ENCODE data around the gene NDUFB2.
"Not testable (repeated sequence)": the region's sequence is repeated elsewhere in the genome, so short reads cannot be mapped to it uniquely, and the experiment has no call there.

Gene NDUFB2

DNA sequence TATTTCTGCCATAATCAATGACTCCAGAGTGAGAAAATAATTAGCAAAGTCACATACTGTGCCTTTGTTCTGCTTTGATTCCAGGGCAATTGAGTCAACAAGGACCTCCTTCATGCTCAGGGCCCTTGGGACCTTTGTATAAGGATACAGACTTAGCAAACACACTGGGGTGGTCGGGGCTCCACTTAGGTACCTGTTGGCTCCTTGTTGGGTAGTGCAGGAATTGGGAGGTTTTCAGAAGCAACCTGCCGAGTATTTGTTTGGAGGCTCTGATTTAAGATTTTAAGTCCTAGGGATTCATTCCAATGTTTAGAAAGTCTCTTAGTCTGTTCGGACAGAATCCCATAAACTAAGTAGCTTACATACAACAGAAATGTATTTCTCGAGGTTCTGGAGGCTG, 20.8 kb upstream of the NDUFB2 start:
- Histone ChIP-seq H4K91ac (ENCODE audit: low read depth, low read length) (no peak overlapping the region), H3K9me3 (ENCODE audit: insufficient read depth, low read depth, low read length) (no peaks in the 10 kb centered on the region), H3K4me1 (ENCODE audit: control insufficient read depth in 1 of 2, insufficient read depth in 2 of 2, low read length in 2 of 2) (peaks cover 2 to 5% of the 10 kb centered on the region in 2 experiments), H2BK12ac (ENCODE audit: low read length) (no peak overlapping the region), H4K12ac (ENCODE audit: low read depth, low read length) (no peak overlapping the region), H3K79me1 (ENCODE audit: low read length) (peaks cover 6% of the 10 kb centered on the region), H3K23ac (ENCODE audit: low read length) (no peak overlapping the region), H2AFZ (ENCODE audit: insufficient read depth, low read length, poor library complexity) (no peak overlapping the region), H2BK120ac (ENCODE audit: insufficient read depth, low read length, poor library complexity) (no peak overlapping the region), H2AK5ac (ENCODE audit: low read length) (no peak overlapping the region), H3K14ac (ENCODE audit: low read length) (no peak overlapping the region), H3K27me3 (ENCODE audit: insufficient read depth, low read length) (no peaks in the 10 kb centered on the region), H3K4me3 (ENCODE audit: low read depth, low read length) (no peak overlapping the region), H3K27ac (ENCODE audit: low read depth, low read length) (no peak overlapping the region), H3K18ac (ENCODE audit: low read length) (no peak overlapping the region), H2BK5ac (ENCODE audit: low read depth, low read length, poor library complexity) (no peak overlapping the region), H3K9ac (ENCODE audit: low read length) (no peak overlapping the region), H3K36me3 (ENCODE audit: control insufficient read depth in 1 of 2, insufficient read depth in 2 of 2, low read length in 2 of 2) (peaks cover 4 to 9% of the 10 kb centered on the region in 2 experiments), H3K79me2 (ENCODE audit: control insufficient read depth, insufficient read depth, low read length, poor library complexity) (peaks cover 4% of the 10 kb centered on the region), H3K4ac (ENCODE audit: low read depth, low read length) (no peak overlapping the region), H4K8ac (ENCODE audit: low read depth, low read length) (no peak overlapping the region), H3K4me2 (ENCODE audit: low read length) (no peak overlapping the region)
- WGBS (ENCODE audit: extremely low coverage, insufficient coverage, insufficient read length), result no CpG with 5 or more reads among the region's 4 CpGs
- DNase-seq, result no peak

DNA sequence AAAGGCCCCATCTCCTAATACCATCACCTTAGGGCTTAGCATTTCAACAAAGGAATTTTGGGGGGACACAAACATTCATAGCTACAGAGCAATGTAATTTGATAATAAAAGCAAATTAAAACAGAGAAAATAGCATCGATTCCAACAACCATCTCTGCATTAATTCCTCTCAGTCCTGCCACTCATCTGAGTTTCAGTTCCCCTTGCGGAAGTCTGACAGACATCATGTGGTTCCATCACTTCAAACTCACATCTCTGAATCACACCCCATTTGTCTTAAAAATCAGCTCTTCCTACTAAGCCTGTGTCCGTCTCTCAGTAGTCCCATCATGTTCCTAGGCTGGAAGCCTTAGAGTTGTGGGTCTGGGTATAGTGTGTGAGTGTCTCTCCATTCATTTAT, 20.2 kb upstream of the NDUFB2 start:
- DNase-seq, result no peak
- H3K9ac ChIP-seq (ENCODE audit: low read length), result no peak overlapping the region
- H2AFZ ChIP-seq (ENCODE audit: insufficient read depth, low read length, poor library complexity), result no peak overlapping the region
- H2BK5ac ChIP-seq (ENCODE audit: low read depth, low read length, poor library complexity), result no peak overlapping the region
- H3K27me3 ChIP-seq (ENCODE audit: insufficient read depth, low read length), result no peaks in the 10 kb centered on the region
- no peak overlapping the region for H4K8ac ChIP-seq (ENCODE audit: low read depth, low read length)
- H3K79me1 ChIP-seq (ENCODE audit: low read length), result peaks cover 6% of the 10 kb centered on the region
- H3K4me3 ChIP-seq (ENCODE audit: low read depth, low read length), result no peak overlapping the region
- H3K4me1 ChIP-seq (ENCODE audit: control insufficient read depth in 1 of 2, insufficient read depth in 2 of 2, low read length in 2 of 2), result peaks cover 2 to 5% of the 10 kb centered on the region in 2 experiments
- H3K9me3 ChIP-seq (ENCODE audit: insufficient read depth, low read depth, low read length), result no peaks in the 10 kb centered on the region
- H2BK12ac ChIP-seq (ENCODE audit: low read length), result no peak overlapping the region
- H3K23ac ChIP-seq (ENCODE audit: low read length), result no peak overlapping the region
- H4K12ac ChIP-seq (ENCODE audit: low read depth, low read length), result no peak overlapping the region
- H3K79me2 ChIP-seq (ENCODE audit: control insufficient read depth, insufficient read depth, low read length, poor library complexity), result peaks cover 4% of the 10 kb centered on the region
- no peak overlapping the region for H3K4ac ChIP-seq (ENCODE audit: low read depth, low read length)
- no peak overlapping the region for H4K91ac ChIP-seq (ENCODE audit: low read depth, low read length)
- peaks cover 6 to 13% of the 10 kb centered on the region in 2 experiments for H3K36me3 ChIP-seq (ENCODE audit: control insufficient read depth in 1 of 2, insufficient read depth in 2 of 2, low read length in 2 of 2)
- H2AK5ac ChIP-seq (ENCODE audit: low read length), result no peak overlapping the region
- H3K4me2 ChIP-seq (ENCODE audit: low read length), result no peak overlapping the region
- H3K14ac ChIP-seq (ENCODE audit: low read length), result no peak overlapping the region
- H3K18ac ChIP-seq (ENCODE audit: low read length), result no peak overlapping the region
- no CpG with 5 or more reads among the region's 3 CpGs for WGBS (ENCODE audit: extremely low coverage, insufficient coverage, insufficient read length)
- H3K27ac ChIP-seq (ENCODE audit: low read depth, low read length), result no peak overlapping the region
- no peak overlapping the region for H2BK120ac ChIP-seq (ENCODE audit: insufficient read depth, low read length, poor library complexity)

DNA sequence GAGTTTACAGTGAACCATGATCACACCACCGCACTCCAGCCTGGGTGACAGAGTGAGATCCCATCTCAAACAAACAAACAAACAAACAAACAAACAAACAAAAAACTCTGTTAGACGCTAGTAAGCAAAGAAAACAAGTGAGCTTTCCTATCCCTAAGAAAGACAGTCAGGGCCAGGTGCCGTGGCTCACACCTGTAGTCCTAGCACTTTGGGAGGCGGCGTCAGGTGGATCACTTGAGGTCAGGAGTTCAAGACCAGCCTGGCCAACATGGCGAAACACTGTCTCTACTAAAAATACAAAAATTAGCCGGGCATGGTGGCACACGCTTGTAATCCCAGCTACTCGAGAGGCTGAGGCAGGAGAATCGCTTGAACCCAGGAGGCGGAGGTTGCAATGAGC, 19.6 kb upstream of the NDUFB2 start:
- not testable (repeated sequence) for H2BK5ac ChIP-seq (ENCODE audit: low read depth, low read length, poor library complexity); H3K79me2 ChIP-seq (ENCODE audit: control insufficient read depth, insufficient read depth, low read length, poor library complexity); H4K8ac ChIP-seq (ENCODE audit: low read depth, low read length); H2AK5ac ChIP-seq (ENCODE audit: low read length); H4K12ac ChIP-seq (ENCODE audit: low read depth, low read length); H2BK120ac ChIP-seq (ENCODE audit: insufficient read depth, low read length, poor library complexity); H3K4ac ChIP-seq (ENCODE audit: low read depth, low read length); H3K4me2 ChIP-seq (ENCODE audit: low read length); H3K9ac ChIP-seq (ENCODE audit: low read length); H3K23ac ChIP-seq (ENCODE audit: low read length); H3K79me1 ChIP-seq (ENCODE audit: low read length); H3K14ac ChIP-seq (ENCODE audit: low read length); DNase-seq; H3K27me3 ChIP-seq (ENCODE audit: insufficient read depth, low read length); H2AFZ ChIP-seq (ENCODE audit: insufficient read depth, low read length, poor library complexity); H3K27ac ChIP-seq (ENCODE audit: low read depth, low read length); H3K9me3 ChIP-seq (ENCODE audit: insufficient read depth, low read depth, low read length); H3K4me1 ChIP-seq (ENCODE audit: control insufficient read depth in 1 of 2, insufficient read depth in 2 of 2, low read length in 2 of 2); H2BK12ac ChIP-seq (ENCODE audit: low read length); H3K18ac ChIP-seq (ENCODE audit: low read length); H4K91ac ChIP-seq (ENCODE audit: low read depth, low read length); H3K4me3 ChIP-seq (ENCODE audit: low read depth, low read length)
- H3K36me3 ChIP-seq (ENCODE audit: control insufficient read depth in 1 of 2, insufficient read depth in 2 of 2, low read length in 2 of 2), result peaks cover 6 to 13% of the 10 kb centered on the region in 2 experiments
- no CpG with 5 or more reads among the region's 11 CpGs for WGBS (ENCODE audit: extremely low coverage, insufficient coverage, insufficient read length)

DNA sequence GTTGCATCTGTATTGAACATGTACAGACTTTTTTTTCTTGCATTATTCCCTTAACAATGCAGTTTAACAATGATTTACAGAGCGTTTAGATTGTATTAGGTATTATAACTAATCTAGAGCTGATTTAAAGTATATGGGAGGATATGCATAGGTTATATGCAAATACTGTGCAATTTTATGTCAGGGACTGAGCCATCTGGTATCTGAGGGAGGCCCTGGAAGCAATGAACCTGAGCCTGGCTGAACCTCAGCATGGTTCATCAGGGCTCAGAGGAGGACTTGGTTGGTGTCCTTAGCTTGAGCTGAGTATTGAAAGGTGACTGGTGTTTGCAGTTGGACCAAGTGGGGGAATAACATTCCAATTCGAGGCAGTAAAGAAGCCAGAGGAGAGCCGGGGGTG, 19.0 kb upstream of the NDUFB2 start:
- Histone ChIP-seq H3K18ac (ENCODE audit: low read length) (no peak overlapping the region), H3K79me2 (ENCODE audit: control insufficient read depth, insufficient read depth, low read length, poor library complexity) (peaks cover 4% of the 10 kb centered on the region), H3K9ac (ENCODE audit: low read length) (no peak overlapping the region), H3K36me3 (ENCODE audit: control insufficient read depth in 1 of 2, insufficient read depth in 2 of 2, low read length in 2 of 2) (peaks cover 9 to 13% of the 10 kb centered on the region in 2 experiments), H2AK5ac (ENCODE audit: low read length) (no peak overlapping the region), H3K23ac (ENCODE audit: low read length) (no peak overlapping the region), H3K9me3 (ENCODE audit: insufficient read depth, low read depth, low read length) (no peaks in the 10 kb centered on the region), H3K27ac (ENCODE audit: low read depth, low read length) (no peak overlapping the region), H3K4me3 (ENCODE audit: low read depth, low read length) (no peak overlapping the region), H3K4me2 (ENCODE audit: low read length) (no peak overlapping the region), H3K27me3 (ENCODE audit: insufficient read depth, low read length) (no peaks in the 10 kb centered on the region), H3K4ac (ENCODE audit: low read depth, low read length) (no peak overlapping the region), H2BK12ac (ENCODE audit: low read length) (no peak overlapping the region), H3K79me1 (ENCODE audit: low read length) (peaks cover 6% of the 10 kb centered on the region), H2BK5ac (ENCODE audit: low read depth, low read length, poor library complexity) (no peak overlapping the region), H3K14ac (ENCODE audit: low read length) (no peak overlapping the region), H4K8ac (ENCODE audit: low read depth, low read length) (no peak overlapping the region), H2BK120ac (ENCODE audit: insufficient read depth, low read length, poor library complexity) (no peak overlapping the region), H4K91ac (ENCODE audit: low read depth, low read length) (no peak overlapping the region), H4K12ac (ENCODE audit: low read depth, low read length) (no peak overlapping the region), H2AFZ (ENCODE audit: insufficient read depth, low read length, poor library complexity) (no peak overlapping the region), H3K4me1 (ENCODE audit: control insufficient read depth in 1 of 2, insufficient read depth in 2 of 2, low read length in 2 of 2) (peaks cover 2 to 5% of the 10 kb centered on the region in 2 experiments)
- no peak for DNase-seq
- no CpG with 5 or more reads among the region's 3 CpGs for whole genome bisulfite sequencing (ENCODE audit: extremely low coverage, insufficient coverage, insufficient read length)

Data from trophoblast cell (in vitro differentiated cells and primary cell).